Measurements from ENCODE around the gene NFS1. TPM values are rescaled to one million over a fixed set of nuclear protein-coding genes. Genes with fewer than 3 reads are reported as not detected.

Gene NFS1
- polyA plus RNA-seq, 1 donor (not counting 4 experiments of a cell fraction or from before 2014, with no cell fraction given), result 39.6 TPM

GRCh38 chr20:35653893-35654292 lies 45.3 kb downstream of the NFS1 start:
- no peak for DNase-seq (ENCODE audit: low read depth, low spot score)
- Histone ChIP-seq H3K9ac (ENCODE audit: control insufficient read depth, extremely low read depth, insufficient read depth, low read length) (no peak overlapping the region), H3K27ac (ENCODE audit: control insufficient read depth, insufficient read depth, low read length) (no peak overlapping the region), H2AFZ (ENCODE audit: control insufficient read depth, low read length) (no peak overlapping the region), H3K36me3 (ENCODE audit: control insufficient read depth in 2 of 2, extremely low read depth in 1 of 2, insufficient read depth in 2 of 2, low read length in 2 of 2) (peaks cover 13 to 38% of the 10 kb centered on the region in 2 experiments), H3K27me3 (ENCODE audit: control insufficient read depth, extremely low read depth, insufficient read depth, low read length) (no peaks in the 10 kb centered on the region), H3K4me3 (ENCODE audit: control insufficient read depth in 2 of 3, extremely low read depth in 1 of 3, insufficient read depth in 2 of 3, low read depth in 1 of 3, low read length in 3 of 3) (no peak overlapping the region), H3K4me1 (ENCODE audit: control insufficient read depth, extremely low read depth, insufficient read depth, low read length) (no peaks in the 10 kb centered on the region), H3K4me2 (ENCODE audit: control insufficient read depth, extremely low read depth, insufficient read depth, low read depth, low read length) (no peak overlapping the region), H3K9me1 (ENCODE audit: control insufficient read depth, extremely low read depth, insufficient read depth, low read length) (no peaks in the 10 kb centered on the region), H3K79me2 (ENCODE audit: control insufficient read depth, insufficient read depth, low read length) (peaks cover 99% of the 10 kb centered on the region), H3K9me3 (ENCODE audit: control insufficient read depth, low read depth, low read length) (no peaks in the 10 kb centered on the region), H4K20me1 (ENCODE audit: control insufficient read depth, extremely low read depth, insufficient read depth, low read length) (peaks cover 41% of the 10 kb centered on the region)
- TF ChIP-seq EZH2 (IDR thresholded peaks at IDR 0.05; ENCODE audit: low read length) (no peak), CTCF (optimal IDR thresholded peaks at IDR 0.05 in 1 of 3, IDR thresholded peaks at IDR 0.05 in 1 of 3, conservative IDR thresholded peaks at IDR 0.05 in 1 of 3; ENCODE audit: extremely low read depth in 1 of 3, insufficient read depth in 2 of 3, low read length in 3 of 3) (no peak)
- no peak for FAIRE-seq
- dilution Hi-C loops (cut with MboI; ENCODE audit: extremely low pct_ligation_motif_present, low sequenced_read_pairs), result no loop called here

- dilution Hi-C loops (cut with MboI; ENCODE audit: extremely low pct_ligation_motif_present, low sequenced_read_pairs), result no loop called here
- H3K4me2 ChIP-seq (ENCODE audit: control insufficient read depth, extremely low read depth, insufficient read depth, low read depth, low read length), result no peak overlapping the region
- no peaks in the 10 kb centered on the region for H3K4me1 ChIP-seq (ENCODE audit: control insufficient read depth, extremely low read depth, insufficient read depth, low read length)
- H3K9ac ChIP-seq (ENCODE audit: control insufficient read depth, extremely low read depth, insufficient read depth, low read length), result no peak overlapping the region
- no peaks in the 10 kb centered on the region for H3K9me3 ChIP-seq (ENCODE audit: control insufficient read depth, low read depth, low read length)
- no peak overlapping the region for H2AFZ ChIP-seq (ENCODE audit: control insufficient read depth, low read length)
- DNase-seq (ENCODE audit: low read depth, low spot score) (no peak), FAIRE-seq (no peak)
- no peaks in the 10 kb centered on the region for H3K27me3 ChIP-seq (ENCODE audit: control insufficient read depth, extremely low read depth, insufficient read depth, low read length)
- H3K36me3 ChIP-seq (ENCODE audit: control insufficient read depth in 2 of 2, extremely low read depth in 1 of 2, insufficient read depth in 2 of 2, low read length in 2 of 2), result peaks cover 13 to 38% of the 10 kb centered on the region in 2 experiments
- TF ChIP-seq EZH2 (IDR thresholded peaks at IDR 0.05; ENCODE audit: low read length) (no peak), CTCF (optimal IDR thresholded peaks at IDR 0.05 in 1 of 3, IDR thresholded peaks at IDR 0.05 in 1 of 3, conservative IDR thresholded peaks at IDR 0.05 in 1 of 3; ENCODE audit: extremely low read depth in 1 of 3, insufficient read depth in 2 of 3, low read length in 3 of 3) (no peak)
- no peaks in the 10 kb centered on the region for H3K9me1 ChIP-seq (ENCODE audit: control insufficient read depth, extremely low read depth, insufficient read depth, low read length)
- H3K27ac ChIP-seq (ENCODE audit: control insufficient read depth, insufficient read depth, low read length), result no peak overlapping the region
- peaks cover 99% of the 10 kb centered on the region for H3K79me2 ChIP-seq (ENCODE audit: control insufficient read depth, insufficient read depth, low read length)
- H3K4me3 ChIP-seq (ENCODE audit: control insufficient read depth in 2 of 3, extremely low read depth in 1 of 3, insufficient read depth in 2 of 3, low read depth in 1 of 3, low read length in 3 of 3), result no peak overlapping the region
- H4K20me1 ChIP-seq (ENCODE audit: control insufficient read depth, extremely low read depth, insufficient read depth, low read length), result peaks cover 42% of the 10 kb centered on the region
Measured at GRCh38 chr20:35653430-35653734, 45.8 kb downstream of the NFS1 start.

Measured in keratinocyte (primary cell).